Thoracic aorta endothelial cell (primary cell): Measurements from ENCODE around the gene TCF7L2. TPM values are rescaled to one million over a fixed set of nuclear protein-coding genes. Genes with fewer than 3 reads are reported as not detected.

Experiments
- total RNA-seq: library from RNA; depleted of rRNA; stranded (reverse); fragments of >200 nt; gene quantifications from 2 replicates; pipeline ENCODE4 v1.2.3, GENCODE V29; 2012

Gene TCF7L2
- total RNA-seq = 6.7 and 9.2 TPM in 2 replicates

DNA sequence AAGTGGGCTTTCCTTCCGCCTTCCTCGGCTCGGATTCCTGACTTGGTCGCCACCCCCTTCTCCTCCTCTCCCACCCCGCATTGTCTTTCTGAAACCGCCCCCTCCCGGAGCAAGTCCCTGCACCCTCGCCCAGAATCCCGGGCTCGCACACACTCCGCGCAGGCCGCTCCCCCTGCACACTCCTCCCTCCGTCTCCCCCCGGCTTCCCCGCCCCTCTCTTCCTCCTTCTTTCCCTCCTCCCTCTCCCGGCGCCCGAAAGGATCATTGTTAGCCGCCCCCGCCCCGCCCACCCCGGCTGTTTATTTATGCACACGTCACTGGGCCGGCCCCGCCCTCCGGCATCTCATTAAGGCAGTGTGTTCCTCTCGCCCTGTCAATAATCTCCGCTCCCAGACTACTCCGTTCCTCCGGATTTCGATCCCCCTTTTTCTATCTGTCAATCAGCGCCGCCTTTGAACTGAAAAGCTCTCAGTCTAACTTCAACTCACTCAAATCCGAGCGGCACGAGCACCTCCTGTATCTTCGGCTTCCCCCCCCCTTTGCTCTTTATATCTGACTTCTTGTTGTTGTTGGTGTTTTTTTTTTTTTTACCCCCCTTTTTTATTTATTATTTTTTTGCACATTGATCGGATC lies at the start of gene TCF7L2:
TSS of gene TCF7L2 (plus strand) at position 373 of the 633 bp plus-strand sequence. CDS start 510 bp downstream, outside the sequence.

